ENCODE measurements around the gene FOXN4. TPM values are rescaled to one million over a fixed set of nuclear protein-coding genes. Genes with fewer than 3 reads are reported as not detected.
"Not testable (repeated sequence)": the region's sequence is repeated elsewhere in the genome, so short reads cannot be mapped to it uniquely, and the experiment has no call there.

The FOXN4 gene
- total RNA-seq, 1 donor from 2014 or later, result not detected

GRCh38 chr12:109329003-109329402 is 19.9 kb upstream of the FOXN4 start:
- Histone ChIP-seq H3K9me3 (no peaks in the 10 kb centered on the region), H3K4me1 (no peaks in the 10 kb centered on the region), H3K4me3 (no peak overlapping the region), H3K36me3 (no peaks in the 10 kb centered on the region), H3K27me3 (no peaks in the 10 kb centered on the region), H3K27ac (no peak overlapping the region)
- TF ChIP-seq POLR2AphosphoS5 (IDR thresholded peaks at IDR 0.05; ENCODE audit: insufficient read depth in 1 of 2, low read depth in 1 of 2) (no peak), POLR2A (IDR thresholded peaks at IDR 0.05) (no peak), CTCF (IDR thresholded peaks at IDR 0.05) (no peak)
- no peak for DNase-seq (ENCODE audit: extremely low spot score in 2 of 2)
- intact Hi-C loops (cut with DNase I), result no loop called here

- H3K4me1 ChIP-seq; intact Hi-C loops (cut with DNase I); H3K27ac ChIP-seq; H3K4me3 ChIP-seq; H3K27me3 ChIP-seq; H3K36me3 ChIP-seq; H3K9me3 ChIP-seq; DNase-seq (ENCODE audit: extremely low spot score in 2 of 2): not testable (repeated sequence)
These were observed 12.2 kb upstream of the FOXN4 start for GRCh38 chr12:109321294-109321693.

GRCh38 chr12:109310247-109311125 is 1.4 kb upstream of the FOXN4 start:
- H3K9me3 ChIP-seq, result no peaks in the 10 kb centered on the region
- H3K27me3 ChIP-seq, result no peaks in the 10 kb centered on the region
- TF ChIP-seq CTCF (IDR thresholded peaks at IDR 0.05) (no peak), POLR2AphosphoS5 (IDR thresholded peaks at IDR 0.05; ENCODE audit: insufficient read depth in 1 of 2, low read depth in 1 of 2) (no peak), POLR2A (IDR thresholded peaks at IDR 0.05) (no peak)
- H3K27ac ChIP-seq, result peak overlapping the region; percentile 13
- H3K4me3 ChIP-seq, result peak overlapping the region; percentile 47 to 65
- intact Hi-C loops (cut with DNase I), result no loop called here
- no peaks in the 10 kb centered on the region for H3K36me3 ChIP-seq
- H3K4me1 ChIP-seq, result peaks cover 16% of the 10 kb centered on the region
- DNase-seq (ENCODE audit: extremely low spot score in 2 of 2), result no peak

- no peaks in the 10 kb centered on the region for H3K9me3 ChIP-seq
- H3K27me3 ChIP-seq, result no peaks in the 10 kb centered on the region
- peak overlapping the region; percentile 47 to 65 for H3K4me3 ChIP-seq
- TF ChIP-seq CTCF (IDR thresholded peaks at IDR 0.05), result no peak
- no peak for TF ChIP-seq POLR2A (IDR thresholded peaks at IDR 0.05)
- no peak for TF ChIP-seq POLR2AphosphoS5 (IDR thresholded peaks at IDR 0.05; ENCODE audit: insufficient read depth in 1 of 2, low read depth in 1 of 2)
- DNase-seq (ENCODE audit: extremely low spot score in 2 of 2), result no peak
- H3K27ac ChIP-seq, result peak overlapping the region; percentile 13
- intact Hi-C loops (cut with DNase I), result no loop called here
- H3K4me1 ChIP-seq, result peaks cover 16% of the 10 kb centered on the region
- no peaks in the 10 kb centered on the region for H3K36me3 ChIP-seq
These were observed 530 bp upstream of the FOXN4 start for GRCh38 chr12:109309381-109310246.

- no peaks in the 10 kb centered on the region for H3K36me3 ChIP-seq
- no peak for DNase-seq (ENCODE audit: extremely low spot score in 2 of 2)
- H3K27me3 ChIP-seq, result no peaks in the 10 kb centered on the region
- H3K27ac ChIP-seq, result no peak overlapping the region
- H3K4me1 ChIP-seq, result peaks cover 16% of the 10 kb centered on the region
- no peak for TF ChIP-seq POLR2A (IDR thresholded peaks at IDR 0.05)
- no peak for TF ChIP-seq CTCF (IDR thresholded peaks at IDR 0.05)
- no peak for TF ChIP-seq POLR2AphosphoS5 (IDR thresholded peaks at IDR 0.05; ENCODE audit: insufficient read depth in 1 of 2, low read depth in 1 of 2)
- no peak overlapping the region for H3K4me3 ChIP-seq
- no peaks in the 10 kb centered on the region for H3K9me3 ChIP-seq
- intact Hi-C loops (cut with DNase I), result no loop called here
These were observed 2.0 kb downstream of the FOXN4 start for GRCh38 chr12:109307051-109307450.

Measured in vagina (tissue), 2 donors.